Measurements from ENCODE around the gene RP9. TPM values are rescaled to one million over a fixed set of nuclear protein-coding genes. Genes with fewer than 3 reads are reported as not detected.

Gene RP9, protein sequence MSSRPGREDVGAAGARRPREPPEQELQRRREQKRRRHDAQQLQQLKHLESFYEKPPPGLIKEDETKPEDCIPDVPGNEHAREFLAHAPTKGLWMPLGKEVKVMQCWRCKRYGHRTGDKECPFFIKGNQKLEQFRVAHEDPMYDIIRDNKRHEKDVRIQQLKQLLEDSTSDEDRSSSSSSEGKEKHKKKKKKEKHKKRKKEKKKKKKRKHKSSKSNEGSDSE
- 10 to 100 TPM in 1 of 2 experiments, 1 to 10 TPM in 1; 9.6 to 11.8 TPM for total RNA-seq

DNA sequence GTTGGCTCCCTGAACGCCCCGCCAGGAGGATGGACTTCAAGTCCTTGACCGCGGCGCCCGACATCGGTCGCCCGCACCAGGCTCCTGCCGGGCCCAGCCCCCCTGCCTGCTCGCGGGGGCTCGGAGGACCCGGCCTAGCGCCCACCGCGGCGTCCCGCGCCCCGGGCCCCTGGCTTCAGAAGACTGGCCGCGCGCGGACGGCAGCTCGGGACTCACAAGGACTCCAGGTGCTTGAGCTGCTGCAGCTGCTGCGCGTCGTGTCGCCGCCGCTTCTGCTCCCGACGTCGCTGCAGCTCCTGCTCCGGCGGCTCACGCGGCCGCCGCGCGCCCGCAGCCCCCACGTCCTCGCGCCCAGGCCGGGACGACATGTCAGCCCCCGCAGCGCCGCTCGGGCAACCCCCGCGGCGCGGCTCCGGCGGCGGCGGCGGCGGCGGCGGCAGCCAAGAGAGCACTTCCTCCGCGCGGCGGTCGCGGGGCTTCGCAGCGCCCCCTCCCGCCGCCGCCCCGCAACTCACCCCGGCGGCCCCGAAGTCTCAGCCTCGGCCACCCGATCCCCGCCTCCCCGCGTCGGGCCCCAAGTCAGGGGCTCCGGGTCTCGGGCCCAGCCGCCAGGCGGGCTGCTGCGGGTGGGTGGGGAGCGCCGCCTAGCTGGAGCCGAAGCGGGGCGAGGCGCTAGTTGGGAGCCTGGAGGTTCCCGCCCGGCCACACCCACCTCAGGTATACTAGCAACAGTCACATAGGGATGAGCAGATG is at the start of gene RP9:
Gene RP9, minus strand, starts transcription at position 400 of the 753 bp plus-strand sequence. Its CDS starts 32 bp downstream, at position 368.
- H3K4me1 Mint-ChIP-seq (ENCODE audit: low read depth): peaks cover 29% of the 10 kb centered on the region
- ChIA-PET CTCF (interaction anchor here (0.6 to 4.4 kb wide), 38 partner anchors 8 to 619 kb away, joined by 3 to 80 read pairs (median 6); partner anchors contain the start of genes BBS9, KBTBD2, LSM5 and NT5C3A), POLR2A (interaction anchor here (0.6 to 2.4 kb wide), 7 partner anchors 21 to 263 kb away, joined by 3 to 14 read pairs (median 4); partner anchors contain the start of genes KBTBD2 and NT5C3A)
- H3K36me3 Mint-ChIP-seq (ENCODE audit: low read depth): no peaks in the 10 kb centered on the region
- ATAC-seq (peak; percentile 94), DNase-seq (peak; percentile 78)
- H3K27me3 Mint-ChIP-seq (ENCODE audit: low read depth): peaks cover 19% of the 10 kb centered on the region
- H3K9me3 Mint-ChIP-seq (ENCODE audit: insufficient read depth): no peaks in the 10 kb centered on the region
- peak within 1 kb of the TSS; percentile 66 for H3K27ac Mint-ChIP-seq
- H3K4me3 Mint-ChIP-seq: peak within 1 kb of the TSS; percentile 87

DNA sequence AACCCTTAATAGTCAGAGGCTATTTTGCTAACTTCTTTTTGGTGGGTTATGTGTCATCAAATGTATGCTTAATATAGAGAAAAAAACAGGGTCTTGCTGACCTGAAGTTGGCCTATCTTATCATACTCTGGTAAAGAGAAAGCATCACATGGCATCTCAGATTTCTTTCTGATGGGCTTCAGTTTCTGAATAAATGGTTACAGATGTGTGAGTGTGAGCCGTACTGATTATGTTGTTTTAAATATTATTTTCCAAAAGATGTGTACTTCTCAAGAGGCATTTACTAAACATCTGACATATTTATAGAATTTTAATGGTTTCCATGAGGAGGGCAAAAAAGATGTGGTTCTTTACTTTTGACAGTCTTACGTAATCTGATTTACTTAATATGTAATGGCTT is 48.6 kb upstream of the RP9 start:
- POLR2A ChIA-PET: no interaction called here
- Mint-ChIP-seq H3K4me3 (no peak overlapping the region), H3K9me3 (ENCODE audit: insufficient read depth) (no peaks in the 10 kb centered on the region), H3K27ac (no peak overlapping the region), H3K36me3 (ENCODE audit: low read depth) (no peaks in the 10 kb centered on the region), H3K27me3 (ENCODE audit: low read depth) (no peaks in the 10 kb centered on the region), H3K4me1 (ENCODE audit: low read depth) (peaks cover 1% of the 10 kb centered on the region)
- ATAC-seq (no peak), DNase-seq (no peak)
- CTCF ChIA-PET: no interaction called here

DNA sequence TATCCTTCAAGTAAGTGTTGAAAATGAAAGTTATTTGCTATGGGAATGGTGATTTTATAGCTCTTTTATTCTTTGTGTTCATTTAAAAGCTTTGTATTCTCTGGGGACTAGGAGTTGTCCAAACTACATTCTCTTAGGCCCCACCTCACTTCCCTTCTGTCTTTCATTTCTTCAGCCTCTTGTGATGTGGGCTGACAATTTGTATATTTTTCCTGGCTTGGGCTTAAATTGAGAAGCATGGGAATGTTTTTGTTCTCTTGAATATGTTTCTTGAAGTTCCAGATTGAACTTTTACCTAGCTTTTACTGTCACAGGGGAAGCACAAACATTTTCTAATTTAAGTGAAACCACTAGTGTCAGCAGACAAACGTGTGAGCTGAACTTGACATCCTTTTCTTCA is 48.1 kb upstream of the RP9 start:
- no peak for DNase-seq
- H3K27me3 Mint-ChIP-seq (ENCODE audit: low read depth): no peaks in the 10 kb centered on the region
- no peaks in the 10 kb centered on the region for H3K9me3 Mint-ChIP-seq (ENCODE audit: insufficient read depth)
- peaks cover 1% of the 10 kb centered on the region for H3K4me1 Mint-ChIP-seq (ENCODE audit: low read depth)
- H3K27ac Mint-ChIP-seq: no peak overlapping the region
- ATAC-seq: no peak
- no peak overlapping the region for H3K4me3 Mint-ChIP-seq
- no peaks in the 10 kb centered on the region for H3K36me3 Mint-ChIP-seq (ENCODE audit: low read depth)
- ChIA-PET POLR2A (no interaction called here), CTCF (no interaction called here)

DNA sequence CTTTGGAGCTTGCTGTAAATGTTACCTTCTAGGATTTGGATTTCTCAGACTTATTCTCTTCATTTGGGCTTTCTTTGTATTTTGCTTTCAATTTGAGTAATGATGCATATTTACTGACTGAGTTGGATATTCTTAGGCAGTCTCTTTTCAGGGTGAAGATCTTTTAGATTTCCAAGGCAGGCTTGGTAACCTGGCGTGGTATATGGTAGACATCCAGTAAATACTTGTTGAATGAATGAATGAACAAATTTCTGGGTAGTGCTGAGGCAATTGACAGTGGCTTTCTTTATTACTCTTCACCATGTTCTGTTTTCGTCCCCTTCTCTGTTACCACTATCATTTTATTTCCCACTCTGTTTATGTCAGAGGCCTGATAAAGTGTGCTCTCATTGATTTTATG is 47.2 kb upstream of the RP9 start:
- ATAC-seq: no peak
- CTCF ChIA-PET: no interaction called here
- H3K27ac Mint-ChIP-seq: no peak overlapping the region

DNA sequence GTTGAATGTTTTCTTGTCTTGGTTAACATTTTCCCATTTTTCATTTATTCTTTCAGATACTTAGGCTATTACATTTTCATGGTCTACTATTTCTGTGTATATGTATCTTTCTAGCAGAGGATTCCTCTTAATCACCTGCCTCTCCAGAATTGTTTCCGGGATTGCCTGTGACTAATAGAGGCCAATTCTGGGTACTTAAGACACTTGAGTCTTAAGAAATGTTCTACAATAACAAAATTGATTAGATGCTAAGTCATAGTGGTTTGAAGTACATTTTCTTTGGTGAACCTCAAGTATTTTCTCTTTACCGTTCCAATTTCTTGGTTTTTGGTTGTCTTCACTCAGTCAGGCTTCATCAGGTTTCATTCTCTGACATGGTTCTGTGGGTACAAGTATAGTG is 46.6 kb upstream of the RP9 start:
- no peak overlapping the region for H3K27ac Mint-ChIP-seq
- POLR2A ChIA-PET: no interaction called here
- no peak for DNase-seq
- H3K36me3 Mint-ChIP-seq (ENCODE audit: low read depth): no peaks in the 10 kb centered on the region
- no peaks in the 10 kb centered on the region for H3K27me3 Mint-ChIP-seq (ENCODE audit: low read depth)
- no peaks in the 10 kb centered on the region for H3K9me3 Mint-ChIP-seq (ENCODE audit: insufficient read depth)
- no peak for ATAC-seq
- peaks cover 1% of the 10 kb centered on the region for H3K4me1 Mint-ChIP-seq (ENCODE audit: low read depth)
- CTCF ChIA-PET: no interaction called here
- no peak overlapping the region for H3K4me3 Mint-ChIP-seq

More for the DNA sequence above, 47.2 kb upstream of the RP9 start:
- POLR2A ChIA-PET: no interaction called here
- DNase-seq: no peak
- H3K27me3 Mint-ChIP-seq (ENCODE audit: low read depth): no peaks in the 10 kb centered on the region
- H3K4me3 Mint-ChIP-seq: no peak overlapping the region
- H3K4me1 Mint-ChIP-seq (ENCODE audit: low read depth): peaks cover 1% of the 10 kb centered on the region
- H3K36me3 Mint-ChIP-seq (ENCODE audit: low read depth): no peaks in the 10 kb centered on the region
- H3K9me3 Mint-ChIP-seq (ENCODE audit: insufficient read depth): no peaks in the 10 kb centered on the region

DNA sequence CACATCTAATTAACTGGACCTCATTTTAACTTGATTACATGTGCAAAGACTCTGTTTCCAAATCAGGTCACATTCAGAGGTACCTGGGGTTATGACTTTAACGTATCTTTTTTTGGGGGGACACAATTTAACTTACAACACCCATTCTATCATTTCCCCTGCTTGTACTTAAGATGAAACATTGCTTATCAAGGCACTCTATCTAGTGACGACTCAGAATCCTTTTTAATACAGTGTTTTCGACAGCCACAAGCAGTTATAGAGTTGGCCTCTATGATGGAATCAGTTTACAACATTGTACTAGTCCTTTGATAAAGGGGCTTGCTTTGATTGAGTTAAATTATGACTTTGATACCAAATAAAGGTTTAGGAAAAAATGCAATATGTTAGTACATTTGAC is 42.9 kb upstream of the RP9 start:
- H3K4me3 Mint-ChIP-seq: no peak overlapping the region
- DNase-seq (no peak), ATAC-seq (no peak)
- CTCF ChIA-PET: no interaction called here
- no peak overlapping the region for H3K27ac Mint-ChIP-seq
- POLR2A ChIA-PET: no interaction called here
- no peaks in the 10 kb centered on the region for H3K9me3 Mint-ChIP-seq (ENCODE audit: insufficient read depth)
- no peaks in the 10 kb centered on the region for H3K4me1 Mint-ChIP-seq (ENCODE audit: low read depth)
- no peaks in the 10 kb centered on the region for H3K27me3 Mint-ChIP-seq (ENCODE audit: low read depth)
- no peaks in the 10 kb centered on the region for H3K36me3 Mint-ChIP-seq (ENCODE audit: low read depth)

DNA sequence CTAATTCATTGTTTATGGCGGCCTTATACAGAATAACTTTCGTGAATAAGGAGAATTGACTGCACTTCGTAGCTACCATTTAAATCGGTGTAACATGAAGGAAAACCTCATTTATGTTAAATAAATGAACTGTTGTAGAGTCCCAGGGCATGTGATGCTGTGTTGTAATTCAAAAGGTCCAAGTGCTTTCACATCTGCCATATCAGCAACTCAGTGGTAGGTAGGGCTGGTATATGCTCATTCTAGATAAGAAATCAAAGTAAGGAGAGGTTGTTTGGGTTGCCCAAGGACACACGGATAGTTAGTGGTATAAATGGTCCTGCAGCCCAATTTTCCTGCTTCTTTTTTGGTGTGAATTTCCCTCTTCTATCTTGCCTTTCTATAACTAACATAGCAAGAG is 36.0 kb upstream of the RP9 start:
- ChIA-PET POLR2A (no interaction called here), CTCF (interaction anchor here (1.5 kb wide), 1 partner anchor 33 kb away, joined by 3 read pairs; no protein-coding TSS in a partner anchor)
- no peak for ATAC-seq
- no peaks in the 10 kb centered on the region for H3K27me3 Mint-ChIP-seq (ENCODE audit: low read depth)
- H3K4me1 Mint-ChIP-seq (ENCODE audit: low read depth): peaks cover 5% of the 10 kb centered on the region
- no peaks in the 10 kb centered on the region for H3K36me3 Mint-ChIP-seq (ENCODE audit: low read depth)
- H3K9me3 Mint-ChIP-seq (ENCODE audit: insufficient read depth): peaks cover 4% of the 10 kb centered on the region
- H3K27ac Mint-ChIP-seq: no peak overlapping the region
- no peak for DNase-seq
- H3K4me3 Mint-ChIP-seq: no peak overlapping the region

DNA sequence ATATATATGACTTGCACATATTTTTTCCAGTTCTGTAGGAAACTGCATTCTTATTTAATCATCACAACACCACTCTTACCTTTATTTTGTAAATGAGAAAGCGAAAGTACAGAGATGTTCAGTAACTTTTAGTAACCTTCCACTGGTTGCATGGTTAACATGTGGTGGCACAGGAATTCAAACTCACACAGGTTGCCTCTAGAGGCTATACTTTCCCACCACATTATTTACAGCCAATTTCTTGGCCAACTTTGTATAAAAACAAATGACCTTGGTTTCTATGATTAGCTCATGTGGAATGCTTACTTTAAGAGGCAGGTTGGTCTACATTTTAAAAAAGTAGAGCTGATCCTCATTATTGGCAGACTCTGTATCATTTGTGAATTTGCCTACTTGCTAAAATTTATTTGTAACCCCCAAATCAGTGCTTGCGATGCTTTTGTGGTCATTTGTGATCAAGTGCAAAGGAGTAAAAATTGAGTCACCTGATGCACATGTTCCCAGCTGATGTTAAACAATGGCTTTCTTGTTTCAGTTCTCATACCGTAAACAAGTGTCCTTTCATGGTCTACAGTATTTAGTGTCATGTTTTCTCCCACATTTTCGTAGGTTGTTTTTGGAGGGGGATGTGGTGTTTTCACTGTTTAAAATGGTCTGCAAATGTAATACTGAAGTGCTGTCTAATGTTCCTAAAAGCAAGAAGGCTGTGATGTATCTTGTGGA is 35.0 kb upstream of the RP9 start:
- H3K4me1 Mint-ChIP-seq (ENCODE audit: low read depth): peaks cover 5% of the 10 kb centered on the region
- no peak overlapping the region for H3K27ac Mint-ChIP-seq
- H3K27me3 Mint-ChIP-seq (ENCODE audit: low read depth): no peaks in the 10 kb centered on the region
- no peak overlapping the region for H3K4me3 Mint-ChIP-seq
- H3K36me3 Mint-ChIP-seq (ENCODE audit: low read depth): no peaks in the 10 kb centered on the region
- DNase-seq (no peak), ATAC-seq (no peak)
- ChIA-PET CTCF (interaction anchor here (1.5 kb wide), 1 partner anchor 34 kb away, joined by 3 read pairs; no protein-coding TSS in a partner anchor), POLR2A (no interaction called here)
- peaks cover 4% of the 10 kb centered on the region for H3K9me3 Mint-ChIP-seq (ENCODE audit: insufficient read depth)

DNA sequence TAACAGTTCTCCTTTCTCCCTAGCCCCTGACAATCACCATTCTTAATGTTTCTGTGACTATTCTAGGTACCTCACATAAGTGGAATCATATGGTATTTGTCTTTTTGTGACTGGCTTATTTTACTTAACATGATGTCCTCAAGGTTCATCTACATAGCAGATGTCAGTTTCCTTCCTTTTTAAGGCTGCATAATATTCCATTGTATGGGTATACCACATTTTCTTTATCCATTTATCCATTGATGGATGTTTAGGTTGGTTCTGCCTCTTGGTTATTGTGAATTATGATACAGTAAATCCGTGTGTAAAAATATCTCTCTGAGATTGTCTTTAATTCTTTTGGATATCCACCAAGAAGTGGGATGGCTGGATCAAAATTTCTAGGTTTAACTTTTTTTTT is 33.4 kb upstream of the RP9 start:
- H3K27me3 Mint-ChIP-seq (ENCODE audit: low read depth): no peaks in the 10 kb centered on the region
- DNase-seq: no peak
- H3K9me3 Mint-ChIP-seq (ENCODE audit: insufficient read depth): peaks cover 4% of the 10 kb centered on the region
- H3K36me3 Mint-ChIP-seq (ENCODE audit: low read depth): no peaks in the 10 kb centered on the region
- no peak overlapping the region for H3K4me3 Mint-ChIP-seq
- CTCF ChIA-PET: interaction anchor here (1.1 kb wide), 1 partner anchor 35 kb away, joined by 3 read pairs; no protein-coding TSS in a partner anchor
- H3K27ac Mint-ChIP-seq: no peak overlapping the region
- POLR2A ChIA-PET: no interaction called here
- no peak for ATAC-seq
- peaks cover 5% of the 10 kb centered on the region for H3K4me1 Mint-ChIP-seq (ENCODE audit: low read depth)

DNA sequence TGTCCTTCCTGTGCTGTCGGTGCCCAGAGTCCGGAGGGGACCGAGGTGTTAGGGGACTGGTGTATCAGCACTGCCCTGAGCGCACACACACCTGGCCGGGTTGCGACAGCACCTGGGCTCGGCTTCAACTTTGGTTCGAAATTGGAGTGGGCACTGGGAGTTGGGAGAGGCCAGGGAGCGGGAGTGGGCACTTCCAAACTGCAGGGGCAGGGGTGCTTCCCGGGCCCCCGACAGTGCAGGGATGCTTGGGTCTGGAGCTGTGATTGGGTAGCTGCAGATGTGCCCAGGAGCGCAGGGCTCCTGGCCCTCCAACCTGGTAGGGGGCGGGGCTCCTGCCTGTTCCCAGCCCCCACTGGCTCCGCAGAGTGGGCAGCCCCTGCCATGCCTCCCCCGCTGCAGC is 27.9 kb upstream of the RP9 start:
- no peak for ATAC-seq
- POLR2A ChIA-PET: no interaction called here
- H3K9me3 Mint-ChIP-seq (ENCODE audit: insufficient read depth): peaks cover 5% of the 10 kb centered on the region
- H3K27ac Mint-ChIP-seq: no peak overlapping the region
- no peaks in the 10 kb centered on the region for H3K4me1 Mint-ChIP-seq (ENCODE audit: low read depth)
- H3K4me3 Mint-ChIP-seq: no peak overlapping the region
- CTCF ChIA-PET: no interaction called here
- DNase-seq: no peak
- H3K27me3 Mint-ChIP-seq (ENCODE audit: low read depth): no peaks in the 10 kb centered on the region
- no peaks in the 10 kb centered on the region for H3K36me3 Mint-ChIP-seq (ENCODE audit: low read depth)

DNA sequence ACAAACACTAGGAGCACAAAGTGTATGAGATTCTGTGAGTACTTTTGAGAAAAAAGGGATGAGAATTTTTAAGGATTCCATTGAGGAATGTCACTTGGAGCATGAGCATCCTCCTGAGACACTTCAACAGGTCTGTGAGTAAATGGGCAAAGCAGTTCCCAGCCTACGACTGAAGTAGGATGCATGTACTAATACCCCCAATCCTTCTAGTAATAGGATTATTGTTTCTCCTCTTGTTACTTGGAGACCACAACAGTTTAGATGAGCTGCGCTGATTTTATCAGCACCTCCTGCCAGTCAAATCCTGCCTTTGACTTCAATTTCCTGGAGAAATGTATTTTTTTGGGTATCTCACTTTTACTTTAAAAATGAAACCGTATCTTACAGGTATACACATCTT is 21.0 kb upstream of the RP9 start:
- ChIA-PET POLR2A (interaction anchor here (1.2 kb wide), 1 partner anchor 21 kb away, joined by 4 read pairs; the partner anchor contains the start of gene RP9), CTCF (interaction anchor here (4.5 kb wide), 1 partner anchor 22 kb away, joined by 29 read pairs; the partner anchor contains the start of gene RP9)
- H3K4me1 Mint-ChIP-seq (ENCODE audit: low read depth): peaks cover 21% of the 10 kb centered on the region
- peak; percentile 24 for DNase-seq
- H3K4me3 Mint-ChIP-seq: peak overlapping the region; percentile 96
- H3K9me3 Mint-ChIP-seq (ENCODE audit: insufficient read depth): no peaks in the 10 kb centered on the region
- H3K36me3 Mint-ChIP-seq (ENCODE audit: low read depth): no peaks in the 10 kb centered on the region
- H3K27me3 Mint-ChIP-seq (ENCODE audit: low read depth): peaks cover 2% of the 10 kb centered on the region
- H3K27ac Mint-ChIP-seq: peak overlapping the region; percentile 86
- ATAC-seq: no peak

DNA sequence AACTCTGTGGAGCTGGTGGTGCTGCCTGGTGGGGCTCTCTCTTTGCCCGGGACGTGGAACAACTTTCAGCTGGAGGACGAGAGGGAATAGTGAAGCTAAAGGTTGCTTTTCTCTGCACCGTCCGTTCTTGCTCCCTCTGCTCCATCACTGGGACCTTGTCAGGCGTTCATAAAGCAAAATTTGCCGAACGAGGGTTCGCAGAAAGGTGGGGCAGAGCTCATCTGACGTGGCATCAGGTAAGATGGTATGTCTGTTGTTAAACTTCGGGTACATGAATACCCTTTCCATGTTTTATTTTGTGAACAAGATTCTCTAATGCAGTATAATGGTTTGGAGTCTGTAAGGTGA is 20.6 kb upstream of the RP9 start:
- H3K4me3 Mint-ChIP-seq: peak overlapping the region; percentile 96
- no peaks in the 10 kb centered on the region for H3K9me3 Mint-ChIP-seq (ENCODE audit: insufficient read depth)
- peaks cover 2% of the 10 kb centered on the region for H3K27me3 Mint-ChIP-seq (ENCODE audit: low read depth)
- POLR2A ChIA-PET: interaction anchor here (1.2 kb wide), 1 partner anchor 21 kb away, joined by 4 read pairs; the partner anchor contains the start of gene RP9
- DNase-seq (peak; percentile 33), ATAC-seq (no peak)
- H3K36me3 Mint-ChIP-seq (ENCODE audit: low read depth): no peaks in the 10 kb centered on the region
- peak overlapping the region; percentile 86 for H3K27ac Mint-ChIP-seq
- CTCF ChIA-PET: interaction anchor here (4.5 kb wide), 1 partner anchor 21 kb away, joined by 29 read pairs; the partner anchor contains the start of gene RP9
- H3K4me1 Mint-ChIP-seq (ENCODE audit: low read depth): peaks cover 21% of the 10 kb centered on the region

All from activated CD8-positive, alpha-beta T cell treated with anti-CD3 and anti-CD28 coated beads, Interleukin-2, amount 10 ng/mL, durations not matched to agents 7 days and 5 days (primary cell).